SU-DHL-6 (cell line): Measurements from ENCODE around the gene SLC25A4.

Experiments used
- EZH2phosphoT487 ChIP-seq: fragments of 200-600 bp; sonication (generic), shearing (Covaris generic); conservative IDR thresholded peaks from 2 replicates; pipeline ENCODE4 v1.6.1; 2018; ENCODE audit warnings: mild to moderate bottlenecking, antibody characterized with exemption, low read length, moderate library complexity, mixed read lengths
- TF ChIP-seq, protein P1 (sequence below): fragments of 200-600 bp; sonication (generic); IDR thresholded peaks from one replicate; pipeline ENCODE4 v1.5.1; 2017; ENCODE audit warnings: antibody characterized with exemption, mild to moderate bottlenecking, low read length, moderate library complexity; ENCODE audit not compliant: insufficient read depth, poor library complexity, severe bottlenecking

DNA sequence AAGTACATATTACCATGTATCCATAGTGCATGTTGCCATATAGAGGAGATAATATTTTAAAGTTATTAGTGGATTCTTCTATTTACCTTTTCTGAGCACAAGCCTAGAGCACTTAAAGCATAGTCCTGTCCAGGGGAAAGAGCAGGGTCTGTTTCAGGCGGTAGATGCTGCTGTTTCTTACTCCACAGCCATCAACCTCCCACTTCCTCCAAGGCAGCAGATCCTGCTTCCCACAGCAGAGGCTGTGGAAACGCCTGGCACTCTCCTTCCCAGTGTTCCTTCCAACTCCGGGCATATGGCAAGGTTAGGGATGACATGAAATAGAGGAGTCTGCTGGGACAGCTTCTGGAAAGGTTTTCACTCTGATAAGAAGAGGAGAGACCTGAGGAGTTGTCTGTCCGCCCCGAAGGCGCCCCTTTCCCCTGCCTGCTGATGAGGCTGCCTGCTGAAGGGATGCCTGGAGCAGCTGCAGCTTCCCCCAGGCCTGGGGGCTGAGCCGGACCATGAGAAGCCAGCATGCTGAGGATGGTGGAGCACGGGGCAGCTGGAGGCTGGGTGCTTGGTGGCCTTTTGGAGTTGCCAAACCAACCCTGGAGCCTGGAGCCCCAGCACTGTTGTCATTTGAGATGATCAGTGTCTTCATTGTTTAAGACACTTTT is 43.9 kb upstream of the SLC25A4 start:
- TF ChIP-seq, protein P1, sequence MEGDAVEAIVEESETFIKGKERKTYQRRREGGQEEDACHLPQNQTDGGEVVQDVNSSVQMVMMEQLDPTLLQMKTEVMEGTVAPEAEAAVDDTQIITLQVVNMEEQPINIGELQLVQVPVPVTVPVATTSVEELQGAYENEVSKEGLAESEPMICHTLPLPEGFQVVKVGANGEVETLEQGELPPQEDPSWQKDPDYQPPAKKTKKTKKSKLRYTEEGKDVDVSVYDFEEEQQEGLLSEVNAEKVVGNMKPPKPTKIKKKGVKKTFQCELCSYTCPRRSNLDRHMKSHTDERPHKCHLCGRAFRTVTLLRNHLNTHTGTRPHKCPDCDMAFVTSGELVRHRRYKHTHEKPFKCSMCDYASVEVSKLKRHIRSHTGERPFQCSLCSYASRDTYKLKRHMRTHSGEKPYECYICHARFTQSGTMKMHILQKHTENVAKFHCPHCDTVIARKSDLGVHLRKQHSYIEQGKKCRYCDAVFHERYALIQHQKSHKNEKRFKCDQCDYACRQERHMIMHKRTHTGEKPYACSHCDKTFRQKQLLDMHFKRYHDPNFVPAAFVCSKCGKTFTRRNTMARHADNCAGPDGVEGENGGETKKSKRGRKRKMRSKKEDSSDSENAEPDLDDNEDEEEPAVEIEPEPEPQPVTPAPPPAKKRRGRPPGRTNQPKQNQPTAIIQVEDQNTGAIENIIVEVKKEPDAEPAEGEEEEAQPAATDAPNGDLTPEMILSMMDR, result no peak
- no peak for TF ChIP-seq EZH2phosphoT487
